Measurements from ENCODE around the gene MRPS26. TPM values are rescaled to one million over a fixed set of nuclear protein-coding genes. Genes with fewer than 3 reads are reported as not detected.
"Not testable (repeated sequence)": the region's sequence is repeated elsewhere in the genome, so short reads cannot be mapped to it uniquely, and the experiment has no call there.

Gene MRPS26
- total RNA-seq, 4 donors from 2014 or later: 34.5 to 43.6 (median 43.1) TPM

- Histone ChIP-seq H3K4me3 (no peak overlapping the region), H3K4me1 (no peaks in the 10 kb centered on the region), H3K27me3 (no peaks in the 10 kb centered on the region), H3K27ac (no peak overlapping the region), H3K9me3 (no peaks in the 10 kb centered on the region), H3K36me3 (peaks cover 0 to 30% (median 0%) of the 10 kb centered on the region in 3 donors)
- no peak for DNase-seq
- TF ChIP-seq CTCF (IDR thresholded peaks at IDR 0.05) (no peak), POLR2A (IDR thresholded peaks at IDR 0.05) (no peak)
These were observed 34.1 kb upstream of the MRPS26 start for GRCh38 chr20:3011752-3012151.

GRCh38 chr20:3013771-3014170 is 32.1 kb upstream of the MRPS26 start:
- no peak overlapping the region for H3K4me3 ChIP-seq
- DNase-seq: no peak
- no peaks in the 10 kb centered on the region for H3K4me1 ChIP-seq
- TF ChIP-seq CTCF (IDR thresholded peaks at IDR 0.05) (no peak), POLR2A (IDR thresholded peaks at IDR 0.05) (no peak)
- H3K36me3 ChIP-seq: peaks cover 0 to 21% (median 0%) of the 10 kb centered on the region in 3 donors
- H3K27me3 ChIP-seq: no peaks in the 10 kb centered on the region
- H3K27ac ChIP-seq: no peak overlapping the region
- H3K9me3 ChIP-seq: no peaks in the 10 kb centered on the region

GRCh38 chr20:3014179-3014578 is 31.7 kb upstream of the MRPS26 start:
- H3K9me3 ChIP-seq: no peaks in the 10 kb centered on the region
- no peak for DNase-seq
- no peaks in the 10 kb centered on the region for H3K27me3 ChIP-seq
- H3K36me3 ChIP-seq: peaks cover 0 to 19% (median 0%) of the 10 kb centered on the region in 3 donors
- TF ChIP-seq POLR2A (IDR thresholded peaks at IDR 0.05): no peak
- no peak for TF ChIP-seq CTCF (IDR thresholded peaks at IDR 0.05)
- H3K4me3 ChIP-seq: no peak overlapping the region
- H3K4me1 ChIP-seq: no peaks in the 10 kb centered on the region
- no peak overlapping the region for H3K27ac ChIP-seq

GRCh38 chr20:3014662-3015061 is 31.2 kb upstream of the MRPS26 start:
- no peak for DNase-seq
- no peak overlapping the region for H3K27ac ChIP-seq
- TF ChIP-seq POLR2A (IDR thresholded peaks at IDR 0.05) (no peak), CTCF (IDR thresholded peaks at IDR 0.05) (no peak)
- no peaks in the 10 kb centered on the region for H3K27me3 ChIP-seq
- peaks cover 0 to 14% (median 0%) of the 10 kb centered on the region in 3 donors for H3K36me3 ChIP-seq
- no peaks in the 10 kb centered on the region for H3K4me1 ChIP-seq
- H3K4me3 ChIP-seq: no peak overlapping the region
- H3K9me3 ChIP-seq: no peaks in the 10 kb centered on the region

- not testable (repeated sequence) for DNase-seq, H3K4me3 ChIP-seq, H3K4me1 ChIP-seq, H3K27me3 ChIP-seq, H3K27ac ChIP-seq, H3K9me3 ChIP-seq
- peaks cover 0 to 14% (median 0%) of the 10 kb centered on the region in 3 donors for H3K36me3 ChIP-seq
These were observed 30.6 kb upstream of the MRPS26 start for GRCh38 chr20:3015302-3015701.

GRCh38 chr20:3021327-3021726 is 24.5 kb upstream of the MRPS26 start:
- DNase-seq: no peak

More at GRCh38 chr20:3021327-3021726, 24.5 kb upstream of the MRPS26 start:
- Histone ChIP-seq H3K27me3 (no peaks in the 10 kb centered on the region), H3K4me1 (no peaks in the 10 kb centered on the region), H3K27ac (no peak overlapping the region), H3K9me3 (no peaks in the 10 kb centered on the region), H3K4me3 (no peak overlapping the region), H3K36me3 (peaks cover 0 to 64% (median 0%) of the 10 kb centered on the region in 3 donors)
- TF ChIP-seq CTCF (IDR thresholded peaks at IDR 0.05): no peak
- TF ChIP-seq POLR2A (IDR thresholded peaks at IDR 0.05): no peak

Data from Peyer's patch (tissue), 4 donors.